CD4-positive, CD25-positive, alpha-beta regulatory T cell (primary cell): Measurements from ENCODE around the gene MEI1. TPM values are rescaled to one million over a fixed set of nuclear protein-coding genes. Genes with fewer than 3 reads are reported as not detected.
"Not testable (repeated sequence)": the region's sequence is repeated elsewhere in the genome, so short reads cannot be mapped to it uniquely, and the experiment has no call there.

Source experiments
- ATAC-seq, 2 donors: fragments of 150-1000 bp; cut with Tn5 transposase; one replicate each; pipeline ENCODE4 v1.10.0; 2021; ENCODE audit warnings: low read depth in 2 of 2, moderate number of reproducible peaks in 2 of 2, moderate library complexity in 1 of 2
- DNase-seq, 3 donors: peaks; one replicate each; pipeline versions ENCODE4 v3.0.0 to v3.0.0-alpha.2; 2012 to 2022; ENCODE audit warnings: mixed read lengths in 1 of 3
- H3K27ac ChIP-seq: one replicate; pipeline ENCODE4 v1.7.0; 2013; ENCODE audit warnings: mild to moderate bottlenecking, low read length; ENCODE audit not compliant: insufficient read depth, poor library complexity, severe bottlenecking
- H3K27me3 ChIP-seq: one replicate; pipeline ENCODE4 v1.7.0; 2013; ENCODE audit warnings: low read length; ENCODE audit not compliant: control insufficient read depth, insufficient read depth
- H3K36me3 ChIP-seq: one replicate; pipeline ENCODE4 v1.7.0; 2013; ENCODE audit warnings: mild to moderate bottlenecking, low read length, moderate library complexity; ENCODE audit not compliant: control insufficient read depth, insufficient read depth
- H3K4me1 ChIP-seq: 2 replicates; pipeline ENCODE4 v1.7.0; 2013; ENCODE audit warnings: mild to moderate bottlenecking, low read length; ENCODE audit not compliant: insufficient read depth, control insufficient read depth, poor library complexity, severe bottlenecking
- H3K4me3 ChIP-seq: one replicate; pipeline ENCODE4 v1.7.0; 2013; ENCODE audit warnings: low read depth, mild to moderate bottlenecking, low read length, moderate library complexity
- H3K9me3 ChIP-seq, 2 experiments: 1 replicate in 1 of 2; 2 replicates in 1 of 2; pipeline ENCODE4 v1.7.0; 2013; ENCODE audit warnings: low read length in 2 of 2, mild to moderate bottlenecking in 1 of 2, moderate library complexity in 1 of 2; ENCODE audit not compliant: control insufficient read depth in 2 of 2
- H3K27ac Mint-ChIP-seq, 3 donors: one replicate each; pipeline ENCODE4 v1.8.0; 2020 to 2022; ENCODE audit warnings: mild to moderate bottlenecking in 3 of 3, mixed read lengths in 3 of 3, moderate library complexity in 2 of 3
- H3K27me3 Mint-ChIP-seq: one replicate; pipeline ENCODE4 v1.8.0; 2022; ENCODE audit warnings: mild to moderate bottlenecking, mixed read lengths
- H3K36me3 Mint-ChIP-seq: one replicate; pipeline ENCODE4 v1.8.0; 2020; ENCODE audit warnings: mixed read lengths
- H3K4me1 Mint-ChIP-seq, 4 donors: one replicate each; pipeline ENCODE4 v1.8.0; 2020 to 2022; ENCODE audit warnings: mixed read lengths in 4 of 4, mild to moderate bottlenecking in 1 of 4
- H3K4me3 Mint-ChIP-seq, 4 donors: one replicate each; pipeline ENCODE4 v1.8.0; 2020 to 2022; ENCODE audit warnings: mild to moderate bottlenecking in 4 of 4, mixed read lengths in 4 of 4, moderate library complexity in 3 of 4
- H3K9me3 Mint-ChIP-seq, 7 donors: one replicate each; pipeline ENCODE4 v1.8.0; 2020 to 2022; ENCODE audit warnings: mixed read lengths in 7 of 7, mild to moderate bottlenecking in 3 of 7, moderate library complexity in 2 of 7
- polyA plus RNA-seq, 4 donors: library from polyadenylated mRNA; unstranded; fragments of 300-500 nt; fragmentation: Illumina TruSeq; gene quantifications; one replicate each; pipeline ENCODE4 v1.2.3, GENCODE V29; 2021
- total RNA-seq: library from RNA; stranded (reverse); gene quantifications from one replicate; pipeline ENCODE4 v1.2.3, GENCODE V29; 2022

MEI1 gene
- total and polyA plus RNA-seq, 5 donors from 2014 or later = 106 to 288 (median 223) TPM

DNA sequence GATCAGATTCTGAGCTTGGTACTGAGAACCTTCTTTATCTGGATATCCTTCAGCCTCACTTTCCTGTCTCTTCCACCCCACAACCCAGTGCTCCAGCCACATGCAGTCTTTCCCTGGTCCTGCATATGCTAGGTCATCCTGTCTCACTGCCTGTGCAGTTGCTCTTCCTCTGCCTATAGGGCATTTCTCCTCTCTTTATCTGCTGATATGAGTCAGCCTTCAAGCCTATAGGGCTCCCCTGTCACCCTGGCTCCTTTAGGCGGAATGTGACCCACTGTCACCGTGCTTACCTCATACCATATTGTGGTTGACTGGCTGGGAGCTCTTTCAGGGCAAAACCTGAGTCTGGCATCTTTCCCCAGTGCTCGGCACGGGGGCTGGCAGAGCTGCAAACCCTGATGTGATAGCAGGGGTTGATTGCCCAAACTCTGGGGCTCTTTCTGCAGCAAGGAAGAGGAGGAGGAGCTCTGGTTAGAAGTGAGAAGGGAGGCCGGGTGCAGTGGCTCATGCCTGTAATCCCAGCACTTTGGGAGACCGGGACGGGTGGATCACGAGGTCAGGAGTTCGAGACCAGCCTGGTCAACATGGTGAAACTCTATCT is 26.3 kb downstream of the MEI1 start:
- no peaks in the 10 kb centered on the region for H3K4me1 ChIP-seq
- Mint-ChIP-seq H3K36me3 (no peaks in the 10 kb centered on the region), H3K27ac (peak overlapping the region in 1 of 3 donors; percentile 64), H3K4me1 (no peaks in the 10 kb centered on the region), H3K4me3 (no peak overlapping the region), H3K27me3 (peaks cover 5% of the 10 kb centered on the region), H3K9me3 (peaks cover 0 to 2% (median 0%) of the 10 kb centered on the region in 7 donors)
- no peak overlapping the region for H3K4me3 ChIP-seq
- DNase-seq (no peak), ATAC-seq (no peak)
- H3K27me3 ChIP-seq = no peaks in the 10 kb centered on the region
- H3K36me3 ChIP-seq = no peaks in the 10 kb centered on the region
- H3K9me3 ChIP-seq = no peaks in the 10 kb centered on the region
- no peak overlapping the region for H3K27ac ChIP-seq

GRCh38 chr22:41731609-41732008 is 32.3 kb downstream of the MEI1 start:
- Histone ChIP-seq H3K27ac (no peak overlapping the region), H3K4me3 (no peak overlapping the region), H3K27me3 (no peaks in the 10 kb centered on the region), H3K4me1 (no peaks in the 10 kb centered on the region), H3K9me3 (no peaks in the 10 kb centered on the region), H3K36me3 (no peaks in the 10 kb centered on the region)
- ATAC-seq (no peak), DNase-seq (no peak)
- Mint-ChIP-seq H3K4me3 (no peak overlapping the region), H3K4me1 (no peaks in the 10 kb centered on the region), H3K27me3 (peaks cover 9% of the 10 kb centered on the region), H3K9me3 (no peaks in the 10 kb centered on the region), H3K36me3 (no peaks in the 10 kb centered on the region), H3K27ac (no peak overlapping the region)

- no peak for DNase-seq
- Histone ChIP-seq H3K4me1 (no peaks in the 10 kb centered on the region), H3K36me3 (no peaks in the 10 kb centered on the region), H3K27ac (no peak overlapping the region), H3K4me3 (no peak overlapping the region), H3K27me3 (no peaks in the 10 kb centered on the region), H3K9me3 (no peaks in the 10 kb centered on the region)
- no peak for ATAC-seq
- no peak overlapping the region for H3K27ac Mint-ChIP-seq
- H3K27me3 Mint-ChIP-seq = peaks cover 11% of the 10 kb centered on the region
- no peaks in the 10 kb centered on the region for H3K9me3 Mint-ChIP-seq
- no peak overlapping the region for H3K4me3 Mint-ChIP-seq
- H3K4me1 Mint-ChIP-seq = no peaks in the 10 kb centered on the region
- no peaks in the 10 kb centered on the region for H3K36me3 Mint-ChIP-seq
These were observed 32.9 kb downstream of the MEI1 start for GRCh38 chr22:41732096-41732772.

- not testable (repeated sequence) for H3K27me3 ChIP-seq, H3K4me3 Mint-ChIP-seq, H3K27ac ChIP-seq, H3K4me1 Mint-ChIP-seq, H3K36me3 Mint-ChIP-seq, H3K27ac Mint-ChIP-seq, H3K9me3 ChIP-seq, H3K4me3 ChIP-seq, H3K9me3 Mint-ChIP-seq, ATAC-seq, H3K36me3 ChIP-seq, H3K4me1 ChIP-seq, DNase-seq
- peaks cover 13% of the 10 kb centered on the region for H3K27me3 Mint-ChIP-seq
These were observed 33.9 kb downstream of the MEI1 start for GRCh38 chr22:41733241-41733640.

DNA sequence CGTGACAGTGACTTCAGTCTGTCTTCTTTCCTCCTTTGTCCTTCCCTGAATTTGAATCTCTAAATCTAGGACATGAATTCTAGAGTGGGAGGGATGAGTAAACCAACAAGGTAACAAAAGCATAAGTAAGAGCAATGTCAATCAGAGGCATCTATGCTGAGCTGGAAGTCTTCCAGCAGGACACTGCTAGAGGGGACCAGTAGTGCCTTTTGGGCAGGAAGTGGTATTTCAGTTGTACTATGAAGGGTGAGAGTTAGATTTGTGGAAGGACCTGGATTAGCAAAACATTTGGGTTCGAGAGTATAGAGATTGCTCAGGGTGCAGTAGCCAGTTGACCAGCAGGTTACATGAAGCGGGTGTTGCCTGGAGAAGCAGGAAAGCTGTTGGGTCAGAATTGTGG is 40.3 kb downstream of the MEI1 start:
- Histone ChIP-seq H3K4me3 (no peak overlapping the region), H3K4me1 (no peaks in the 10 kb centered on the region), H3K36me3 (no peaks in the 10 kb centered on the region), H3K27ac (no peak overlapping the region), H3K9me3 (no peaks in the 10 kb centered on the region), H3K27me3 (no peaks in the 10 kb centered on the region)
- ATAC-seq = no peak
- Mint-ChIP-seq H3K4me1 (no peaks in the 10 kb centered on the region), H3K9me3 (no peaks in the 10 kb centered on the region), H3K27ac (no peak overlapping the region), H3K36me3 (no peaks in the 10 kb centered on the region), H3K4me3 (no peak overlapping the region), H3K27me3 (peaks cover 18% of the 10 kb centered on the region)
- peak in 1 of 3 donors; percentile 15 for DNase-seq

DNA sequence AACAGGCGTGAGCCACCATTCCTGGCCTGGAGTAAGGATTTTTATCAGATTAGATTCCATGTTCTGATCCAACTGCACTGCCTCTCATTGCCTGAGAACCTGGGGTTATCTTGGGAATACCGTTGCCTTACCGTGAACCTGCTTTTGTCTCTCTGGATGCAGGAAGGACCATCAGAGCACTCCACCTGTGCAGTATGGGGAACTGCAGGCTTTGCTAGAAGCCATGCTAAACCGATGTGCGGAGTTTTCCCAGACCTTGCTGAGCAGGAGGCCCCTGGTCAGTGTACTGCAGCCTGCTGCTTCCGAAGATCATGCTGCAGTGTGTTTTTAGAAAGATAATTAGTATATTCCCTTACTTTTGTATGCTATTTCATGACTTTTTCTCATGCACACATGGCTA is 43.6 kb downstream of the MEI1 start:
- no peaks in the 10 kb centered on the region for H3K9me3 ChIP-seq
- H3K4me3 ChIP-seq = no peak overlapping the region
- no peaks in the 10 kb centered on the region for H3K36me3 Mint-ChIP-seq
- no peaks in the 10 kb centered on the region for H3K36me3 ChIP-seq
- H3K4me1 ChIP-seq = peaks cover 5% of the 10 kb centered on the region
- no peaks in the 10 kb centered on the region for H3K9me3 Mint-ChIP-seq
- peak overlapping the region in 1 of 3 donors; percentile 20 for H3K27ac Mint-ChIP-seq
- ATAC-seq (no peak), DNase-seq (no peak)
- H3K27me3 Mint-ChIP-seq = peaks cover 31% of the 10 kb centered on the region
- H3K4me1 Mint-ChIP-seq = peaks cover 0 to 6% (median 2%) of the 10 kb centered on the region in 4 donors
- no peaks in the 10 kb centered on the region for H3K27me3 ChIP-seq
- H3K4me3 Mint-ChIP-seq = no peak overlapping the region
- H3K27ac ChIP-seq = no peak overlapping the region

- Mint-ChIP-seq H3K27me3 (peaks cover 26% of the 10 kb centered on the region), H3K4me3 (no peak overlapping the region), H3K4me1 (peaks cover 0 to 6% (median 2%) of the 10 kb centered on the region in 4 donors), H3K36me3 (no peaks in the 10 kb centered on the region), H3K27ac (no peak overlapping the region), H3K9me3 (no peaks in the 10 kb centered on the region)
- Histone ChIP-seq H3K27me3 (no peaks in the 10 kb centered on the region), H3K4me1 (peaks cover 5% of the 10 kb centered on the region), H3K36me3 (no peaks in the 10 kb centered on the region), H3K9me3 (no peaks in the 10 kb centered on the region), H3K4me3 (no peak overlapping the region), H3K27ac (no peak overlapping the region)
- ATAC-seq (no peak), DNase-seq (no peak)
These were observed 46.7 kb downstream of the MEI1 start for GRCh38 chr22:41745968-41746367.
